Thyroid gland (tissue), 4 donors: ENCODE data around the gene AKT1S1. TPM values are rescaled to one million over a fixed set of nuclear protein-coding genes. Genes with fewer than 3 reads are reported as not detected.

Source experiments
- DNase-seq, 2 donors: peaks; one replicate each; pipeline ENCODE4 v3.0.0-alpha.2; 2019
- H3K27ac ChIP-seq, 3 donors: fragments of 200-600 bp; sonication (generic); 1 replicate in 2 of 3; 2 replicates in 1 of 3; pipeline ENCODE4 v1.5.1; 2016 to 2019; ENCODE audit warnings: mild to moderate bottlenecking in 1 of 3, moderate library complexity in 1 of 3
- H3K27me3 ChIP-seq: fragments of 200-600 bp; sonication (generic); one replicate; pipeline ENCODE4 v1.5.1; 2019
- H3K36me3 ChIP-seq, 2 donors: fragments of 200-600 bp; sonication (generic); one replicate each; pipeline ENCODE4 v1.5.1; 2016 to 2019
- H3K4me1 ChIP-seq, 2 donors: fragments of 200-600 bp; sonication (generic); one replicate each; pipeline ENCODE4 v1.5.1; 2017 to 2019
- H3K4me3 ChIP-seq, 3 donors: fragments of 200-600 bp; sonication (generic); replicated peaks in 1 of 3; 1 replicate in 2 of 3; 2 replicates in 1 of 3; pipeline ENCODE4 v1.5.1; 2016; ENCODE audit warnings: mild to moderate bottlenecking in 1 of 3
- H3K9me3 ChIP-seq: fragments of 200-600 bp; sonication (generic); one replicate; pipeline ENCODE4 v1.5.1; 2017
- POLR2A ChIP-seq, 2 donors: fragments of 450-650 bp; IDR thresholded peaks; one replicate each; pipeline ENCODE4 v1.6.1; 2017; ENCODE audit warnings: antibody characterized with exemption in 2 of 2, mild to moderate bottlenecking in 2 of 2, moderate library complexity in 1 of 2
- whole genome bisulfite sequencing, 2 donors: methylation state at CpG; one replicate each; pipeline ENCODE4 v1.1.5; 2017; 5-methylcytosine and 5-hydroxymethylcytosine counted together
- intact Hi-C: fragments of 100-400 bp; cut with DNase I; formaldehyde crosslinking; loops from one replicate; pipeline ENCODE4 v1.15.1; 2023
- total RNA-seq, 4 donors: library from RNA; depleted of rRNA; stranded (reverse); fragments of >200 nt; gene quantifications; one replicate each; pipeline ENCODE4 v1.2.3, GENCODE V29; 2016
- TF ChIP-seq, protein P1 (sequence below), 6 experiments: fragments of 200-600 bp in 3 of 6; fragments of 450-650 bp in 3 of 6; sonication (generic) in 3 of 6; IDR thresholded peaks; one replicate each; pipeline ENCODE4 v1.5.1; 2016 to 2019; ENCODE audit warnings: antibody characterized with exemption in 6 of 6, mild to moderate bottlenecking in 2 of 6, inconsistent platforms in 1 of 6, moderate library complexity in 1 of 6

The AKT1S1 gene
- total RNA-seq, 4 donors from 2014 or later: 16.7 to 26.0 (median 21.5) TPM

DNA sequence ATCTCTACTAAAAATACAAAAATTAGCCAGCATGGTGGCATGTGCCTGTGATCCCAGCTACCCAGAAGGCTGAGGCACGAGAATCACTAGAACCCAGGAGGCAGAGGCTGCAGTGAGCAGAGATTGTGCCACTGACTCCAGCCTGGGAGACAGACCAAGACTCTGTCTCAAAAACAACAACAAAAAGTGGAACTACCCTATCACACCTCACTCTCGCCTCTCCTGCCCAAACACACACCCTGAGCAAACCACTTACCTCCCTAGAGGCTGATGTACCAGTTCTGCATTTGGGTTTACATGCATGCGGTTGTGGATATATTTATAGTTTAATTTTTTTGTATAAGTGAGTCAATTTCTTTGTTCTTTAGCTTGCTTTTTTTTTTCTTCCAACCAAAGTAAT lies 33.9 kb downstream of the AKT1S1 start:
- Histone ChIP-seq H3K27ac (no peak overlapping the region), H3K27me3 (no peaks in the 10 kb centered on the region), H3K4me3 (no peak overlapping the region), H3K9me3 (no peaks in the 10 kb centered on the region), H3K4me1 (no peaks in the 10 kb centered on the region), H3K36me3 (peaks cover 5 to 14% of the 10 kb centered on the region in 2 donors)
- TF ChIP-seq, protein P1, sequence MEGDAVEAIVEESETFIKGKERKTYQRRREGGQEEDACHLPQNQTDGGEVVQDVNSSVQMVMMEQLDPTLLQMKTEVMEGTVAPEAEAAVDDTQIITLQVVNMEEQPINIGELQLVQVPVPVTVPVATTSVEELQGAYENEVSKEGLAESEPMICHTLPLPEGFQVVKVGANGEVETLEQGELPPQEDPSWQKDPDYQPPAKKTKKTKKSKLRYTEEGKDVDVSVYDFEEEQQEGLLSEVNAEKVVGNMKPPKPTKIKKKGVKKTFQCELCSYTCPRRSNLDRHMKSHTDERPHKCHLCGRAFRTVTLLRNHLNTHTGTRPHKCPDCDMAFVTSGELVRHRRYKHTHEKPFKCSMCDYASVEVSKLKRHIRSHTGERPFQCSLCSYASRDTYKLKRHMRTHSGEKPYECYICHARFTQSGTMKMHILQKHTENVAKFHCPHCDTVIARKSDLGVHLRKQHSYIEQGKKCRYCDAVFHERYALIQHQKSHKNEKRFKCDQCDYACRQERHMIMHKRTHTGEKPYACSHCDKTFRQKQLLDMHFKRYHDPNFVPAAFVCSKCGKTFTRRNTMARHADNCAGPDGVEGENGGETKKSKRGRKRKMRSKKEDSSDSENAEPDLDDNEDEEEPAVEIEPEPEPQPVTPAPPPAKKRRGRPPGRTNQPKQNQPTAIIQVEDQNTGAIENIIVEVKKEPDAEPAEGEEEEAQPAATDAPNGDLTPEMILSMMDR (IDR thresholded peaks at IDR 0.05): no peak
- no peak for TF ChIP-seq POLR2A (IDR thresholded peaks at IDR 0.05)
- intact Hi-C loops: no loop called here
- no peak for DNase-seq
- WGBS, 2 donors: 87 to 94% methylated on average over 3 of the region's 3 CpGs

DNA sequence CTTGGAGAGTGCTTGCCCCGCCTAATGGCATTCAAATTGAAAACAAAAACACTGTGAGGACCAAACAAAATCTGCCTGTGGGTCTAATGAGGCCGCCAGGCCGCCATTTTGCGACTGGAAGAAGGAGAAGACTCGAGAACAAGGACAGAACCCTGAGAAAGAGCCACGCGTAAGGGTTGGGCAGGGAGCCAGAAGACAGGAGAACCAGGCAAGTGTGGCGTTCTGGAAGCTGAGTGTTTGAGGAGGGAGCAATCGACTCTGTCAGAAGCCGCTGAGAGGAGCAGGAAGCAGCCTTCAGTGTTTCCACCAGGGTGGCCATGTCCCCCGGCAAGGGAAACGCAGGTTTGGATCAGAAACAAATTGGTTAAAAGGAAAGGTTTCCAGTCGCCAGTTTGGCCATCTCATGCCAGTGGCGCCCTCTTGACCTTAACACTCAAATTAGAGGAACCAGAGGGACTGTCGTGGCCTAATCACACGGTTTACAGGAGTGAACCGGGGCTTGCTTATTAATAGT lies 36.4 kb downstream of the AKT1S1 start:
- peak overlapping the region in 1 of 3 donors; percentile 38 for H3K27ac ChIP-seq
- H3K36me3 ChIP-seq: peaks cover 27 to 29% of the 10 kb centered on the region in 2 donors
- peak; percentile 79 to 88 for DNase-seq
- H3K27me3 ChIP-seq: no peaks in the 10 kb centered on the region
- TF ChIP-seq POLR2A (IDR thresholded peaks at IDR 0.05): no peak
- TF ChIP-seq, protein P1 (IDR thresholded peaks at IDR 0.05): no peak
- H3K4me3 ChIP-seq: no peak overlapping the region
- H3K9me3 ChIP-seq: no peaks in the 10 kb centered on the region
- 49 to 66% methylated on average over 17 of the region's 17 CpGs for WGBS, 2 donors
- intact Hi-C loops: no loop called here
- no peaks in the 10 kb centered on the region for H3K4me1 ChIP-seq

DNA sequence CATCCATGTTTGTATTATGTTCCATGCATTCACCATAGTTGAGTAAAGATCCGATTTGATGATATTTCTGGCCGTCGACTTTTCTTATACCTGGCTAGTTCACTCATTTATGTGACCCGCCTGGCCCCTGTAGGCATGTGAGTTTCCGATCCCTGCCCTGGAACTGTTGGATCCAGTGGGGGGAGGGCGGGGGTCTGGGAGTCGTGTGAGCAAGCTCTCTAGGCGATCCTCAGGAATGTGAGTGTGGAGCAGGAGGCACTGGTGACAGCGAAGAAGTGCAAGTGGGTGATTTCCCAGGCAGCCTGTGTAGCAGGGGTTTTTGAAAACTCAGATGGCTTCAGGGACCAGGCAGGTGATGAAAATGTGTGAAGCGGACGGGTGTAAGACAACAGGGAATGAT lies 36.8 kb downstream of the AKT1S1 start:
- intact Hi-C loops: no loop called here
- WGBS, 2 donors: 80 to 87% methylated on average over 11 of the region's 11 CpGs
- H3K36me3 ChIP-seq: peaks cover 31 to 33% of the 10 kb centered on the region in 2 donors
- no peaks in the 10 kb centered on the region for H3K9me3 ChIP-seq
- TF ChIP-seq POLR2A (IDR thresholded peaks at IDR 0.05): no peak
- TF ChIP-seq, protein P1 (IDR thresholded peaks at IDR 0.05): no peak
- no peak for DNase-seq
- no peaks in the 10 kb centered on the region for H3K27me3 ChIP-seq
- H3K4me1 ChIP-seq: no peaks in the 10 kb centered on the region
- no peak overlapping the region for H3K4me3 ChIP-seq
- H3K27ac ChIP-seq: peak overlapping the region in 1 of 3 donors; percentile 38

DNA sequence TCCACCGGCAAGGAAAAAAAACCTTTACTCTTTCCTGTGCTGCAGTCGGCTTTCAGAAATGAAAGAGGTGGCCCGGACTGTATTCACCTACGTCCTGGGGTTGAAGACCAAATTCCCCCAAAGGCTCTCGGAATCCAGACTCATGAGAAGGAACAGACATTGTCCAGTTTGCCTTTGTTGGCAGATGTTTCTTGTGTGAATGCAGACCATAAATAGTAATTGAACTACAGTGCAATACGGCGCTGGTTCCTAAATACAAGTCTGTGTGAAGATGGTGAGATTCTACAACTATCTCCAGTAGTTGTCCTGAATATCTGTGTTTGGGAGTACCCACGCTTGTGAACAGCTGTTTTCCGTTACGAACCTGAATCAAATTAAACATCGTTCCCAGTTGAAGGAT lies 37.4 kb downstream of the AKT1S1 start:
- TF ChIP-seq POLR2A (IDR thresholded peaks at IDR 0.05): no peak
- TF ChIP-seq, protein P1 (IDR thresholded peaks at IDR 0.05): no peak
- intact Hi-C loops: no loop called here
- Histone ChIP-seq H3K27me3 (no peaks in the 10 kb centered on the region), H3K27ac (no peak overlapping the region), H3K9me3 (no peaks in the 10 kb centered on the region), H3K36me3 (peaks cover 37 to 39% of the 10 kb centered on the region in 2 donors), H3K4me3 (no peak overlapping the region), H3K4me1 (no peaks in the 10 kb centered on the region)
- WGBS, 2 donors: 95 to 96% methylated on average over 11 of the region's 11 CpGs
- no peak for DNase-seq

DNA sequence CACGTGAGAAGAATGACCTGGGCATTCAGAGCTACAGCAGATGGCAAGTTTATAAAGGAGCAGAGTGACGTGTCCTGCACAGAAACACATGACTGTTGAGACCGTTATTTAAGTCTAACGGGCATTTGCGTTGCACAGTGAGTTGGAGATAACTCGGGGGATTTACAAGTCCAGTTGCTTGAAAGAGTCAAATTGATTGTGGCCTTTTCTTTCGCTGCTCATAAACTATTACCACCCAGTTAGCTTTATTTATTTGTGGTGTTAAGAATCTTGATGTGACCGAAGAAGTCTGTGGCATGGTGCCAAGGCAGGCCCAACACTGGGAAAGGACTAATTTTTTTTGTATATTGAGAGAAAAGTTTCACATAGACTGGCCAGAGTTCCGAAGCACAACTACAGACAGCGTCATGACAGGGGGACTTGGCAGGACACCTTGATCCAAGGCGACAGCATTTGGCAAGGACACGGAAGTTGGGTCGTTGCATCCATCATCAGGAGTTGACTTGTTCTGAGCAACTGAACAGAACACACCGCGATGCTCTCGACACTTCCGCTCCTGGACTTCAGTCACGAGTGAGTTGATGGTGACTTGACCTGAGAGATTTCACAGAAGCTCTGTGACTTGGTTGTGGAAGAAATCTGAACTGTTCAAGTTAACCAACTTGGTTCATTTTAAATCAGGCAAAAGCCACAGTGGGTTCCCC lies 38.1 kb downstream of the AKT1S1 start:
- peaks cover 44 to 46% of the 10 kb centered on the region in 2 donors for H3K36me3 ChIP-seq
- no peak for DNase-seq
- WGBS, 2 donors: 92 to 95% methylated on average over 18 of the region's 18 CpGs
- no peak for TF ChIP-seq POLR2A (IDR thresholded peaks at IDR 0.05)
- TF ChIP-seq, protein P1 (IDR thresholded peaks at IDR 0.05): no peak
- H3K4me1 ChIP-seq: no peaks in the 10 kb centered on the region
- H3K9me3 ChIP-seq: no peaks in the 10 kb centered on the region
- no peak overlapping the region for H3K27ac ChIP-seq
- H3K27me3 ChIP-seq: no peaks in the 10 kb centered on the region
- intact Hi-C loops: no loop called here
- no peak overlapping the region for H3K4me3 ChIP-seq
